ENCODE data around the gene NR2F1-AS1. TPM values are rescaled to one million over a fixed set of nuclear protein-coding genes. Genes with fewer than 3 reads are reported as not detected.
A peak's percentile ranks its signal among the peaks of the same experiment; 100 is the strongest.

Gene NR2F1-AS1
- total and polyA plus RNA-seq, 2 experiments from 2014 or later: 0.59 to 4.5 TPM

GRCh38 chr5:93604644-93605515 is 23.9 kb upstream of the NR2F1-AS1 start:
- Histone ChIP-seq H3K27me3 (ENCODE audit: insufficient read depth) (peaks cover 100% of the 10 kb centered on the region), H3F3A (replicated peaks; ENCODE audit: low read depth) (peaks cover 37% of the 10 kb centered on the region), H3K9me2 (ENCODE audit: insufficient read depth) (no peaks in the 10 kb centered on the region), H3K36me3 (ENCODE audit: insufficient read depth) (no peaks in the 10 kb centered on the region), H2AFZ (no peak overlapping the region), H3K27ac (ENCODE audit: low read depth) (no peak overlapping the region), H3K4me1 (ENCODE audit: insufficient read depth) (peaks cover 69% of the 10 kb centered on the region), H3K79me2 (replicated peaks; ENCODE audit: insufficient read depth) (no peaks in the 10 kb centered on the region), H4K20me1 (replicated peaks; ENCODE audit: insufficient read depth) (peaks cover 22% of the 10 kb centered on the region), H3K4me2 (peak overlapping the region; percentile 74; the same call in 1 of the 2 replicates), H3K4me3 (peak overlapping the region; percentile 42; the same call in 1 of the 2 replicates)
- Mint-ChIP-seq H3K27ac (no peak overlapping the region), H3K4me3 (peak overlapping the region; percentile 35; the same call in 1 of the 3 replicates), H3K4me1 (peaks cover 47% of the 10 kb centered on the region), H3K9me3 (peaks cover 7% of the 10 kb centered on the region; the same call in 2 of the 3 replicates), H3K27me3 (ENCODE audit: insufficient read depth, low read depth, poor library complexity) (no peaks in the 10 kb centered on the region), H3K36me3 (ENCODE audit: low read depth) (peaks cover 3% of the 10 kb centered on the region; the same call in 2 of the 3 replicates)
- ATAC-seq (no peak), DNase-seq (ENCODE audit: low spot score) (no peak)
- TF ChIP-seq POLR2AphosphoS5 (IDR thresholded peaks at IDR 0.05; ENCODE audit: low read depth): no peak
- no peak for TF ChIP-seq CREB1 (CRISPR knock-in tag; IDR thresholded peaks at IDR 0.05; ENCODE audit: low read depth)
- TF ChIP-seq EZH2 (IDR thresholded peaks at IDR 0.05; ENCODE audit: low read depth, unreplicated experiment): peak; percentile 24
- no peak for TF ChIP-seq JUNB (IDR thresholded peaks at IDR 0.05; ENCODE audit: unreplicated experiment)
- TF ChIP-seq ZNF462 (CRISPR knock-in tag; IDR thresholded peaks at IDR 0.05): no peak
